Thymus (tissue), 11 donors: ENCODE results near the gene NEDD4L. TPM values are rescaled to one million over a fixed set of nuclear protein-coding genes. Genes with fewer than 3 reads are reported as not detected.
"Not testable (repeated sequence)": the region's sequence is repeated elsewhere in the genome, so short reads cannot be mapped to it uniquely, and the experiment has no call there.

Experiments used
- DNase-seq, 9 donors: peaks; one replicate each; pipeline ENCODE4 v3.0.0-alpha.2; 2013; ENCODE audit warnings: low spot score in 9 of 9, low read depth in 6 of 9, missing footprints in 1 of 9
- H3K27ac ChIP-seq, 2 donors: one replicate each; pipeline ENCODE4 v1.5.1; 2013; ENCODE audit warnings: control low read depth in 1 of 2, low read depth in 1 of 2, low read length in 1 of 2, mild to moderate bottlenecking in 1 of 2, moderate library complexity in 1 of 2
- H3K27me3 ChIP-seq, 2 donors: one replicate each; pipeline ENCODE4 v1.5.1; 2013; ENCODE audit warnings: low read length in 1 of 2; ENCODE audit not compliant: control insufficient read depth in 2 of 2, insufficient read depth in 1 of 2
- H3K36me3 ChIP-seq, 2 donors: one replicate each; pipeline ENCODE4 v1.5.1; 2013; ENCODE audit warnings: low read length in 1 of 2, mild to moderate bottlenecking in 1 of 2, moderate library complexity in 1 of 2; ENCODE audit not compliant: control insufficient read depth in 2 of 2, insufficient read depth in 2 of 2
- H3K4me1 ChIP-seq, 2 donors: one replicate each; pipeline ENCODE4 v1.5.1; 2013; ENCODE audit warnings: low read length in 2 of 2; ENCODE audit not compliant: control insufficient read depth in 2 of 2, insufficient read depth in 2 of 2
- H3K4me3 ChIP-seq, 2 donors: one replicate each; pipeline ENCODE4 v1.5.1; 2013; ENCODE audit warnings: low read length in 2 of 2, control low read depth in 1 of 2, mild to moderate bottlenecking in 1 of 2
- H3K9me3 ChIP-seq, 2 donors: one replicate each; pipeline ENCODE4 v1.5.1; 2013; ENCODE audit warnings: low read length in 1 of 2, mild to moderate bottlenecking in 1 of 2; ENCODE audit not compliant: control insufficient read depth in 2 of 2, insufficient read depth in 1 of 2
- WGBS: extraction: QIAGEN DNeasy Blood & Tissue Kit; methylation state at CpG from one replicate; pipeline ENCODE4 v1.1.7; 2013; 5-methylcytosine and 5-hydroxymethylcytosine counted together
- polyA plus RNA-seq: library from polyadenylated mRNA; stranded (reverse); fragments of 200-250 nt; gene quantifications from one replicate; pipeline ENCODE4 v1.2.3, GENCODE V29; 2013
- total RNA-seq: library from RNA; stranded (reverse); fragments of 120-200 nt; gene quantifications from one replicate; pipeline ENCODE4 v1.2.4, GENCODE V29; 2013
- donor health status: healthy.

Gene NEDD4L
- total and polyA plus RNA-seq, 2 donors = 6.5 to 11.8 TPM

- 98% methylated on average over 10 of the region's 10 CpGs for WGBS
- Histone ChIP-seq H3K4me1 (no peaks in the 10 kb centered on the region), H3K9me3 (no peaks in the 10 kb centered on the region), H3K36me3 (no peaks in the 10 kb centered on the region), H3K27me3 (no peaks in the 10 kb centered on the region), H3K4me3 (no peak overlapping the region), H3K27ac (no peak overlapping the region)
- DNase-seq = no peak
Observed at GRCh38 chr18:58168993-58169392, 125.0 kb downstream of the NEDD4L start.

- H3K27ac ChIP-seq = no peak overlapping the region
- H3K27me3 ChIP-seq = no peaks in the 10 kb centered on the region
- DNase-seq = no peak
- no peaks in the 10 kb centered on the region for H3K4me1 ChIP-seq
- WGBS = 92% methylated on average over 6 of the region's 6 CpGs
- no peaks in the 10 kb centered on the region for H3K36me3 ChIP-seq
- no peaks in the 10 kb centered on the region for H3K9me3 ChIP-seq
- H3K4me3 ChIP-seq = no peak overlapping the region
Observed at GRCh38 chr18:58169472-58169871, 125.4 kb downstream of the NEDD4L start.

GRCh38 chr18:58170036-58170435, 126.0 kb downstream of the NEDD4L start:
- not testable (repeated sequence) for H3K9me3 ChIP-seq, H3K27ac ChIP-seq, H3K4me3 ChIP-seq, DNase-seq, H3K36me3 ChIP-seq, H3K27me3 ChIP-seq, H3K4me1 ChIP-seq
- WGBS = 93% methylated on average over 3 of the region's 5 CpGs

- Histone ChIP-seq H3K27me3 (no peaks in the 10 kb centered on the region), H3K36me3 (no peaks in the 10 kb centered on the region), H3K4me1 (no peaks in the 10 kb centered on the region), H3K4me3 (no peak overlapping the region), H3K9me3 (no peaks in the 10 kb centered on the region), H3K27ac (no peak overlapping the region)
- no peak for DNase-seq
- 94% methylated on average over 6 of the region's 6 CpGs for WGBS
Observed at GRCh38 chr18:58172031-58172430, 128.0 kb downstream of the NEDD4L start.

- H3K36me3 ChIP-seq = no peaks in the 10 kb centered on the region
- H3K4me1 ChIP-seq = no peaks in the 10 kb centered on the region
- no peaks in the 10 kb centered on the region for H3K9me3 ChIP-seq
- WGBS = 95% methylated on average over 12 of the region's 12 CpGs
- no peak overlapping the region for H3K27ac ChIP-seq
- no peaks in the 10 kb centered on the region for H3K27me3 ChIP-seq
- H3K4me3 ChIP-seq = no peak overlapping the region
- DNase-seq = no peak
Observed at GRCh38 chr18:58174285-58174684, 130.3 kb downstream of the NEDD4L start.

GRCh38 chr18:58175122-58175785, 131.2 kb downstream of the NEDD4L start:
- Histone ChIP-seq H3K4me1 (no peaks in the 10 kb centered on the region), H3K9me3 (no peaks in the 10 kb centered on the region), H3K4me3 (no peak overlapping the region), H3K27me3 (no peaks in the 10 kb centered on the region), H3K27ac (no peak overlapping the region), H3K36me3 (no peaks in the 10 kb centered on the region)
- 86% methylated on average over 10 of the region's 10 CpGs for WGBS
- no peak for DNase-seq

- H3K36me3 ChIP-seq = no peaks in the 10 kb centered on the region
- no peaks in the 10 kb centered on the region for H3K9me3 ChIP-seq
- no peaks in the 10 kb centered on the region for H3K27me3 ChIP-seq
- no peak overlapping the region for H3K4me3 ChIP-seq
- H3K27ac ChIP-seq = no peak overlapping the region
- 94% methylated on average over 5 of the region's 5 CpGs for WGBS
- H3K4me1 ChIP-seq = no peaks in the 10 kb centered on the region
- no peak for DNase-seq
Observed at GRCh38 chr18:58175786-58176176, 131.8 kb downstream of the NEDD4L start.

GRCh38 chr18:58177004-58177717, 133.1 kb downstream of the NEDD4L start:
- H3K9me3 ChIP-seq = no peaks in the 10 kb centered on the region
- no peak for DNase-seq
- H3K4me3 ChIP-seq = no peak overlapping the region
- 91% methylated on average over 12 of the region's 12 CpGs for WGBS
- H3K36me3 ChIP-seq = no peaks in the 10 kb centered on the region
- no peak overlapping the region for H3K27ac ChIP-seq
- H3K4me1 ChIP-seq = no peaks in the 10 kb centered on the region
- H3K27me3 ChIP-seq = no peaks in the 10 kb centered on the region

GRCh38 chr18:58177896-58178470, 134.0 kb downstream of the NEDD4L start:
- H3K9me3 ChIP-seq = no peaks in the 10 kb centered on the region
- 96% methylated on average over 4 of the region's 4 CpGs for WGBS
- no peak for DNase-seq
- no peak overlapping the region for H3K27ac ChIP-seq
- H3K36me3 ChIP-seq = no peaks in the 10 kb centered on the region
- no peak overlapping the region for H3K4me3 ChIP-seq
- H3K4me1 ChIP-seq = no peaks in the 10 kb centered on the region
- H3K27me3 ChIP-seq = no peaks in the 10 kb centered on the region
